GM19467 (cell line): ENCODE measurements around the gene ARHGAP18.

Experiments used
- ATAC-seq: cut with Tn5 transposase; IDR thresholded peaks from one replicate; pipeline ENCODE4 v1.9.1; 2021; ENCODE audit warnings: mild to moderate bottlenecking, moderate library complexity; ENCODE audit not compliant: unreplicated experiment

Gene ARHGAP18

DNA sequence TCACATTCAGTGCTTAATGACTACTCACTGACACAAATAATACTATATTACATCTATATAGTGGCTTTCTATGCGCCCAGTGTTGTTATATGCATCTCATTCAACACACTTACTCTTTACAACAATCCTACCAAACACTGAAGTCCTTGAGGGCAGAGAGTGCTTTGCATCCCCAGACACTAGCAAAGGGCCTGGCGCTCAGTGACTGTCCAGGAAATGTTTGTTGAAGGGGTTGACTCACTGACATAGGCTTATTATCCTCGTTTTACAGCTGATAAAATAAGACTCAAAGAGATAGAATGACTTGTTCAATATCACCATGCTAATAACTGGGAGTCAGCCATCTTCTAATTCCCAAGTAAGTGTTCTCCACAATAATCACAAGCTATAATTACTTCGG lies 163.3 kb downstream of the ARHGAP18 start:
- no peak for ATAC-seq

DNA sequence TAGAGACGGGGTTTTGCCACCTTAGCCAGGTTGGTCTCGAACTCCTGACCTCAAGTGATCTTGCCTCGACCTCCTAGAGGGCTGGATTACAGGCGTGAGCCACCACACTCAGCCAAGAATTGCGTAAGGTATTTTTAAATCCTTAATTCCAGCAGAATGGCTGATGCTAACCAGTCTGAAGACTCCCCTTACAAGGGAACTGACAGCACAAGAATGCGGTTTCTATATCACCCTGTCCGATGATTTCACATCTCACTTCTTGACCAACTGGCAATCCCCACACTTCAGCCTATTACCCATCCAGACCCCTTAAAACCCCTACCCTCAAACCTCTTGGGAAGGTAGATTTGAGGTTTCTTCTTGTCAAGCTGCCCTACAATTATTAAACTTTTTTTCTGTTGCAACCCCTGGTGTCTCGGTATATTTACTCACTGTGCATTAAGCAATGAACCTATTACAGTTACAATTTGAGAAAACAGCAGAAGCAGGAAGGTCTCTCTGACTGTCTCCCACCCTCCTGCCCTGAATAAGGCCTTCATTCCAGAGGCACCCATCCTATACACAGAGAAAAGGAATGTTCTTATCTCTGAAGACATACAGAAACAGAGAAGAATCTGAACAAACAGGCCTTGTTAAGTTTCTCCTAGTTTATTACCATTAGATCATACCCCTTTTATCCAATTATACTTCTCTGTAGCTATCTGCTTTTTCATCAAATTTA lies 164.9 kb downstream of the ARHGAP18 start:
- no peak for ATAC-seq

DNA sequence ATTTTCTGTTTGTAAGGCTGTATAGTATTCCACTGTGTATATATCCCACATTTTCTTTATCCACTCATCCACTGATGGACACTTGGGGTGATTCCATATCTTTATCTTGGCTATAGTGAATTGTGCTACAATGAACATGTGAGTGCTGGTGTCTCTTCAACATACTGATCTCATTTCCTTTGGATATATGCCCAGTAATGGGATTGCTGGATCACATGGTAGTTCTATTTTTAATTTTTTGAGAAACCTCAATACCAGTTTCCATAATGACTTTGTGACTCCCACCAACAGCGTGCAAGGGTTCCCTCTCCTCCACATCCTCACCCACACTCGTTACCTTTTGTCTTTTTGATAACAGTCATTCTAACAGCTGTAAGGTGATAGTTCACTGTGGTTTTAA lies 166.0 kb downstream of the ARHGAP18 start:
- no peak for ATAC-seq

DNA sequence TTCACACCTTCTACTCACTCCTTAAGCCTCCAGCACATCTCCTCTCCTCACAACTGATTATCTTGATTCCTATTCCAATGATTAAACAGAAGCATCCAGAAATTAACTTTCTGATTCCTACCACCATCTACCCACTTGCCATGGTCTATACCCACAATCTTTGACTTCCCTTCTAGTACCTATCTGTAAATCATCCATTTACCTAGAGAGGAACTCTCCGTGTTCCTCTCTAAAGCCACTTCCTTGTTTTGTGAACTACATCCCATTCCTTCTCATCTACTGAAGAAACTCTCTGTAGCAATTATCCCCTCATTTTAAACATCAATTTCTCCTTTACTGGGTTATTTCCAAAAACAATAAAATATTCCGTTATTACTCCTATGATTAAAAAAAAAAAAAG lies 167.3 kb downstream of the ARHGAP18 start:
- ATAC-seq, result no peak

DNA sequence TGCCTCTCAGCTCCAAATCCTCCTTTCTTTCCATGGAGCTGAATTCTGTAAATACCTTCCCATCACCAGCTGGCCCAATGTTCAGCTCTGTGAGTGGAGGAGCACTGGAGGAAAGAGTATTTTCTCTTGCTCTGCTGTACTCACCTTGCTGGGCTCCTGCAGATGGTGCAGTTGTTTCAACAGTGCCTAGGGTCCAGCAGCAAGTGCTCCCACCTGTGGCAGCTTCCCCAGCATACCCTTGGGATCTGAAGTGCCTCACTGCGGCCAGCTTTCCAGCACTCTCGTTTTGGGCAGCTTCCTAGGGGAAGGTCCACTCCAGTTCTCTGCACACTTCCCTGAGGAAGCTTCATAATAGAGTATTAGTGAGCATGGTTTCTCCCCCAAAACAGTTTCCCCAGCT lies 170.9 kb downstream of the ARHGAP18 start:
- ATAC-seq, result no peak

DNA sequence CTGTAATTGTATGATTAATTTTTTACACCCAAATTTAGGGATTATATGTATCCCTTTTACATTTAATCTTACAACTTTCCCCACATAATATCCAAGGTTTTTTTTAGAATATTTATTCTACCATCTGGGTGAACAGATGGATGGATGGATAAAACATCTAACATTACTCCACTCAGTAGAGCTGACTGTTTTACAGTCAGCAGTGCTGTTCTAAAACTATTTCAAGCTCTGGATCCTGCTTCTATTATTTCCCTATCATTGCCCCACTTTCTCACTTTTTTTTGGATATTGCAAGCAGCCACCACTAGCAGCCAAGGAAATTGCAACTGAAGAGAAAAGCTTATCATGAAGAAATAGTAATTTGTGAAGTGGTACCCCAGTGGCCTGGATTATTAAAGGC lies 173.7 kb downstream of the ARHGAP18 start:
- ATAC-seq, result no peak

DNA sequence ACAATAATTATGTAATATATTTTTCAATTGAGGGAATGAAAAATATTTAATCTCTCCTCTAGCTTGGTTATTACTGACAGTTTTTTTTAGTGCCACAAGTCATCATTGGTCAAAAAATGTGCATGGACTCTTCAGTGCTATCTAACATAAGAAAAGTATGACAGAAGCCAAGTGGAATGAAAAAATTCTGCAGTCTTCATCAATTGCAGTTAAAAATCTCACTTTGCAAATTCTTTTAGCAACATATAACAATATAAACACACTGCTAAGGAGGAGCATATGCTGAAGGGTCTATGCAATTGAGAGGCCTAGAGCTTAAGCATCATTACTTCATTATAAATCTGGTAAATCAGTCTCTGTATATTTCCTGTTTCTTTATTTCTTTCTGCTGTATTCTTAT lies 175.1 kb downstream of the ARHGAP18 start:
- no peak for ATAC-seq
